Stimulated activated CD8-positive, alpha-beta memory T cell treated with anti-CD3 and anti-CD28 coated beads, Interleukin-7, amount 100 ng/mL, for 1 hour (primary cell): ENCODE data around the gene COX5A.
A peak's percentile ranks its signal among the peaks of the same experiment; 100 is the strongest.

ENCODE experiments used
- DNase-seq, 2 donors: peaks; one replicate each; pipeline ENCODE4 v3.0.0-alpha.2; 2020; ENCODE audit warnings: low read depth in 2 of 2

Gene COX5A

DNA sequence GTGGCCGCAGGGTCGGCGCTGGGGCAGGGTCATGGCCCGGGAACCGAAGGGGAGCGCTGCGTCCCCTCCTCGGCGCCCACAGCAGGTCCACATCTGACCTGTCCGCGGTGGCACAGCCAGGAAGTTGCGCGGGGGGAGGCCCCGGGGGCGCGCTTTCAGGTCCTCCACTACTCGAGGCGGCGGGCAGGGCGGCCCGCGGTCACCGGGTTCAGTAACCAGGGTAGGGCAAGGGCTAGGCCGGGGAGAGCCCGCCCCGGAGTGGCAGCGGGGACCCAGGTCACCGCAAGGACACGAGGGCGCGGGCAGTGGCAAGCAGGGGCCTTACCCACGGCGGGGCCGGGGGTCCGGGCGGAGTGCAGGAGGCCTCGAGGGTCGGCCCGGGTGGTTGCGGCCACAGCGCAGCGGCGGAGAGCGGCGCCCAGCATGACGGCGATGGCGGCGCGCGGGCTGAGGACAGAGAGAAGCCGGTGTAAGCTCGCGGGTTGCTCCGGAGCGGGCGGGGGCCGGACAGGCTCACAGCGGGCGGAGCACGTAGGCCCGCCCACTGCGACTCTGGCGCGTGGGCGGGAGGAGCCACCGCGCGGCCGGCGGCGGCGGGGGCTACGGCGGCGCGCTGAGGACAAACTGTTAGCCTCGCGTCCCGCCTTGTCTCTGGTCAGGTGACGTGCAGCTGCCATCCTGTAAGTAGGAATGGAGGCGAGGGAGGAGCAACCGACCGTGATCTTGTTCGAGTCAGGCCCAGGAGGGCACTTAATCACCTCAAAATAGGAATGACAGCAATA lies at the start of gene COX5A:
COX5A (minus strand) TSS at position 484 of the 782 bp plus-strand sequence; CDS start at position 425, 59 bp downstream.
- DNase-seq, result peak; percentile 74 to 79

GRCh38 chr15:74983725-74984231 lies 45.9 kb upstream of the COX5A start:
- no peak for DNase-seq

DNA sequence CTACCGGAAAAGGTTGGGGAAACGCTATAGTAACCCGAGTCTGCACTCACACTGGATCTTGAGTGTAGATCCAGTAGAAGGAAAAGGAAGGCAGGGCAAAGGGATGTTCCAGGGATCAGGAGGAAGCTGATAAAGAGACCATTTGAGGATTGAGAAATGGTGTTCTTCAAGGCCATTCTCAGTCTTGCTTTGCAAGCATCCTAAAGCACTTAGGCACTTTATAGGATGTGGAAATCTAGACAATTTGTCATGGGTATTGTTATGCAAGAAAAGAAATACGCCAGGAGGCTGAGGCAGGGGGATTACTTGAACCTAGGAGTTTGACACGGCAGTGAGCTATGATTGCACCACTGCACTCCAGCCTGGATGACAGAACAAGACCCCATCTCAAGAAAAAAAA lies 44.3 kb upstream of the COX5A start:
- no peak for DNase-seq

DNA sequence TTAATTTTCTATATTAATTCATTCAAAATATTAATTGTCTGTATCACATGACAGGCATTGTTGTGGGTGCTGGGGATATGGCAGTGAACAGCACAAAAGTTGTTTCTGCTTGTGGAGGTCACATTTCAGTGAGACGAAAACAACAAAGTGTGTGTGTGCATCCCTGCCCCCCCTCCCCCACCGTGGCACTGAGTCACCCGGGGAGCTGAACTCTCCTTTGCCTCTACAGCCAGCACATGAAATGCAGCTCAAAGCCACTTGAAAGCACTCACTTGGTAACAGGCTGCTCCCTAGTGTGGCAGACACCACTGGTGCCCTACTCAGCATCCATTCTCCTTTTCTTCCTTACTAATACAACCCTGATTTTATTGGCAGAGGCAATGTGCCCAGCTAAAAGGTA lies 40.6 kb upstream of the COX5A start:
- no peak for DNase-seq

DNA sequence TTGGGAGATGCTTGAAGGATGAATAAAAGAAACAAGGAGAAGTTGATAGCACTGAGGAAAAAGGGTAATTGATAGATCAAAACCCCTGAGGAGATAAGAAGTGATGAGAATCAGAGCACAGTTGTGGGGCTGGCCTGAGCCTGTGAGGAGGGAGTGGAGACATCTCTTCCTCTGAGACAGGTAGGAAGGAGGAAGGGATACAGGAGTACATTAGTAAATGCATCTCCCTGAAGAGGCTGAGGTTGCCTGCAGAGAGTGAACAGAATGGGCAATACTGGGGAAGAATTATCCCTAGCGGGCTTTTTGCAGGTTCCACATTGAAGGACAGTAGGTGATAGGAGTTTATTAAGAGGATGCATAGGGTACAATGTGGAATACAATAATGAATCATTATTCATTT lies 40.2 kb upstream of the COX5A start:
- no peak for DNase-seq

DNA sequence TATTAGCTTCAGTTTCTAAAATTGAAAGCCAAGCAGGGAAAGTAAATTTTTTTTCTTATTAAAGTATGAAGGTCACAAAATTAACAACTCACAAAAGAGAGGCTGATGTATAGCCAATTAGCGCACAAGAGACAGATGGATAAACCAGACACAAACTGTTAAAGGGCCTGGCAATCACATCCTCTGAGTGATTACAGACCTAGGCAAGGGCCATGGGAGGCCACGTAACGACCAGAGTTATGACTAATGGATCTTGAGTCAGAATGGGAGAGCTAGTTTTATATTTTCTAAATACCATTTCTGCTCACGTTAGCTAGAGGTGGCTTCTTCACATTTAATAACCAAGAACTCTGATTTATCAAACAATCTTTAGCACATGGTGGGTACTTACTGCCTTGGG lies 39.7 kb upstream of the COX5A start:
- DNase-seq, result no peak

GRCh38 chr15:74976159-74976558 lies 38.3 kb upstream of the COX5A start:
- DNase-seq, result no peak

GRCh38 chr15:74967670-74968069 lies 29.8 kb upstream of the COX5A start:
- DNase-seq, result no peak

DNA sequence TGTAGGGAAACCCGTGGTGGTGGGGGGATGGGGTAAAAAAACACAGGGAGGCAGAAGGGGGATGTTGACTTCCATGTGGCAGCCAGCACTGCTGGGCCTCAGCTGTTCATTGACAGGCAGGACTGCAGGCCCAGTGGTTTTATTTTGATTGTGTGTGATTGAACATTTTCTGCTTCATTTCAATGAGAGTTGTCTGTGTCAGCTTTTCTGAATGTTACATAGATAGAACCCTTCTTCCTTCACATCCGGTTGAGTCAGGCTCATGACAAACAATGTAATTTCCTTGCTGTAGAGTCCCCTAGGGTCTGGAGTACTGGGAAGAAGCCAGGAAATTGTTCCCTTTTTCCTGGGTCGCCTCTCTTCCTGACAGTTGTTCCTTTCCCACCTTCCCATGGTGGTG lies 26.9 kb upstream of the COX5A start:
- no peak for DNase-seq

GRCh38 chr15:74963213-74963612 lies 25.3 kb upstream of the COX5A start:
- DNase-seq, result no peak

DNA sequence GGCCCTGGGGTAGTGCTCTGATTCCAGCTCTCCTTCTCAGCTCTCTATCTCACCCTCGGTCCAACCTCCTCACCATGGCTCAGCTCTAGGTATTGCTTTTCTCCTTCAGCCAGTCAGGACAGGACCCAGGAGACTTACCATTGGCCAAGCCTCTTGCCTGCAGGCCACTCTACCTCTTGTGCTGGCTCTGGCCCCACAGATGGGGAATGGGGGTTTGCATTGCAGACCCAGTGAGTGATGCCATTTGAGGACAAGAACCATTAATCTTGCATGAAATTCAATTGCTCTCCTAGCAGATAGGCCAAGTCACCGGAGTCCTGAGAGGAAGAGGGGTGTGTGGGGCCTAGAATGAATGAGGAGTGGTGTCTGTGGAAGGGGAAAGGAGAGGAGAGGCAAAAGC lies 24.8 kb upstream of the COX5A start:
- DNase-seq, result no peak

GRCh38 chr15:74962219-74962618 lies 24.3 kb upstream of the COX5A start:
- DNase-seq, result no peak

GRCh38 chr15:74961616-74962015 lies 23.7 kb upstream of the COX5A start:
- no peak for DNase-seq

GRCh38 chr15:74960995-74961588 lies 23.2 kb upstream of the COX5A start:
- no peak for DNase-seq

GRCh38 chr15:74960286-74960685 lies 22.4 kb upstream of the COX5A start:
- no peak for DNase-seq

GRCh38 chr15:74959586-74959939 lies 21.7 kb upstream of the COX5A start:
- no peak for DNase-seq

- no peak for DNase-seq
Measured at GRCh38 chr15:74958908-74959585, 21.2 kb upstream of the COX5A start.

- DNase-seq, result no peak
Measured at GRCh38 chr15:74958320-74958907, 20.5 kb upstream of the COX5A start.

- no peak for DNase-seq
Measured at GRCh38 chr15:74957476-74958035, 19.7 kb upstream of the COX5A start.

DNA sequence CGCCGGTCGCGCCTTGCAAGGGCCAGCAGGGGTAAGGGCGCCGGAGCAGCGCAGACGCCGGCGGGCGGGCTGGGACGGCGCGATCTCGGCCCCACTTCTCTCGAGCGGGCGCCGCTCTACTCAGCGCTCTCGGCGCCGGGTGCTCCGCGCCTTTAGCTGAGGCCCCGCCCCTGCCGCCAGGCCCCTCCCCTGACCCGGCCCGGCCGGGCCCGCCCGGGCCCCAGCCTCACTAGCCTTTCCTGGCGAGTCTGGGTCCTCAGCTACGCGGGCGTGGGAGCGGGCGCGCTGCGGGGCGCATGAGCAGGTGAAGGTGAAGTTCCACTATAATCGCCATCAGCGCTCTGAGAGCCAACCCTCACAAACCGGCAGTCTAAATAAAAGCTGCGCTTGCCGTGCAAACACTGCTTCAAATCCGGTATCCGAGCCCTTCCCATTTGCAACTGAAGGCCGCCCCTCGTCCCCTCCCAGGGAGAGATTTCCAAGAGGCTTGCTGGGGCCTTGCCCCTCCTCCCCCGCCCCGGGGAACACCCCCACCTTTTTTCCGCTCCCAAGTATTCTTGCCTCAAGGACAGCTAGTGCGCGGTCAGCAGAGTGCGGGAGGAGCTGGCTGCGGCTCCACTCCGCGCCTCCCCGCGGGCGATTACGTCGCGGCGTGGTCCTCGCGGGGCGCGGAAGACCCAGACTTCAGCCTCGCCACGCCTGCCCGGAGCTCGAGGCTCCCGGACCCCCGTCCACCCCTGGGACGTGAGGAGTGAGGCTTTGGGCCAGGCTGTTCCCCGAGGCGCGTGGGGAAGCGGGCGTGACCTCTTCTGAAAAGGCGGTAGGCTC lies 19.0 kb upstream of the COX5A start, which contains the start of gene RPP25:
RPP25 (minus strand) TSS at position 125 of the 828 bp plus-strand sequence. CDS start 189 bp downstream, outside the sequence.
- DNase-seq, result peak; percentile 45 to 51
